GM23338 (cell line): ENCODE results near the gene GPR108.

Experiments used
- CREB1 ChIP-seq: fragments of 250-450 bp; sonication (Bioruptor Pico); IDR thresholded peaks from 2 replicates; pipeline ENCODE4 v1.5.0; 2020; ENCODE audit warnings: low read depth, mild to moderate bottlenecking, moderate library complexity
- ETS1 ChIP-seq: IDR thresholded peaks from 2 replicates; pipeline ENCODE4 v1.6.1; 2016; ENCODE audit warnings: antibody characterized with exemption
- EZH2 ChIP-seq: fragments of 200-600 bp; sonication (generic); IDR thresholded peaks from one replicate; pipeline ENCODE4 v1.8.0; 2017; ENCODE audit warnings: antibody characterized with exemption, mild to moderate bottlenecking, low read depth; ENCODE audit not compliant: unreplicated experiment
- EZH2phosphoT487 ChIP-seq: fragments of 200-600 bp; sonication (generic); IDR thresholded peaks from one replicate; pipeline ENCODE4 v1.8.1; 2018; ENCODE audit warnings: antibody characterized with exemption; ENCODE audit not compliant: unreplicated experiment
- JUNB ChIP-seq: IDR thresholded peaks from one replicate; pipeline ENCODE4 v1.6.1; 2016; ENCODE audit warnings: antibody characterized with exemption; ENCODE audit not compliant: unreplicated experiment
- POLR2AphosphoS5 ChIP-seq: IDR thresholded peaks from 2 replicates; pipeline ENCODE4 v1.6.1; 2016; ENCODE audit warnings: antibody characterized with exemption, low read depth
- STAT1 ChIP-seq: IDR thresholded peaks from one replicate; pipeline ENCODE4 v1.6.1; 2016; ENCODE audit warnings: antibody characterized with exemption; ENCODE audit not compliant: unreplicated experiment
- ZNF114 ChIP-seq: fragments of 250-450 bp; sonication (Bioruptor Pico); IDR thresholded peaks from 2 replicates; pipeline ENCODE4 v1.5.0; 2020; ENCODE audit warnings: mild to moderate bottlenecking, moderate library complexity
- ZNF331 ChIP-seq: fragments of 250-450 bp; sonication (Bioruptor Pico); IDR thresholded peaks from 2 replicates; pipeline ENCODE4 v1.5.0; 2020; ENCODE audit warnings: low read depth, mild to moderate bottlenecking, moderate library complexity
- TF ChIP-seq, protein P1 (sequence below), 2 experiments: fragments of 200-600 bp in 1 of 2; sonication (generic) in 1 of 2; conservative IDR thresholded peaks; 2 replicates each; pipeline versions ENCODE4 v1.5.1 to v1.6.1; 2016 to 2017; ENCODE audit warnings: antibody characterized with exemption in 2 of 2, low read depth in 2 of 2, mild to moderate bottlenecking in 2 of 2, moderate library complexity in 1 of 2
- TF ChIP-seq, protein P2 (sequence below): IDR thresholded peaks from one replicate; pipeline ENCODE4 v1.6.1; 2018; ENCODE audit warnings: antibody characterized with exemption; ENCODE audit not compliant: unreplicated experiment

GRCh38 chr19:6779206-6779605 is 41.8 kb upstream of the GPR108 start:
- TF ChIP-seq, protein P1, sequence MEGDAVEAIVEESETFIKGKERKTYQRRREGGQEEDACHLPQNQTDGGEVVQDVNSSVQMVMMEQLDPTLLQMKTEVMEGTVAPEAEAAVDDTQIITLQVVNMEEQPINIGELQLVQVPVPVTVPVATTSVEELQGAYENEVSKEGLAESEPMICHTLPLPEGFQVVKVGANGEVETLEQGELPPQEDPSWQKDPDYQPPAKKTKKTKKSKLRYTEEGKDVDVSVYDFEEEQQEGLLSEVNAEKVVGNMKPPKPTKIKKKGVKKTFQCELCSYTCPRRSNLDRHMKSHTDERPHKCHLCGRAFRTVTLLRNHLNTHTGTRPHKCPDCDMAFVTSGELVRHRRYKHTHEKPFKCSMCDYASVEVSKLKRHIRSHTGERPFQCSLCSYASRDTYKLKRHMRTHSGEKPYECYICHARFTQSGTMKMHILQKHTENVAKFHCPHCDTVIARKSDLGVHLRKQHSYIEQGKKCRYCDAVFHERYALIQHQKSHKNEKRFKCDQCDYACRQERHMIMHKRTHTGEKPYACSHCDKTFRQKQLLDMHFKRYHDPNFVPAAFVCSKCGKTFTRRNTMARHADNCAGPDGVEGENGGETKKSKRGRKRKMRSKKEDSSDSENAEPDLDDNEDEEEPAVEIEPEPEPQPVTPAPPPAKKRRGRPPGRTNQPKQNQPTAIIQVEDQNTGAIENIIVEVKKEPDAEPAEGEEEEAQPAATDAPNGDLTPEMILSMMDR (conservative IDR thresholded peaks at IDR 0.05; ENCODE audit: low read depth in 2 of 2): no peak
- TF ChIP-seq EZH2 (no peak), STAT1 (no peak), ETS1 (no peak), JUNB (no peak), POLR2AphosphoS5 (no peak), EZH2phosphoT487 (no peak), ZNF114 (CRISPR knock-in tag) (no peak), CREB1 (CRISPR knock-in tag) (no peak), ZNF331 (CRISPR knock-in tag) (no peak)
- TF ChIP-seq, protein P2, sequence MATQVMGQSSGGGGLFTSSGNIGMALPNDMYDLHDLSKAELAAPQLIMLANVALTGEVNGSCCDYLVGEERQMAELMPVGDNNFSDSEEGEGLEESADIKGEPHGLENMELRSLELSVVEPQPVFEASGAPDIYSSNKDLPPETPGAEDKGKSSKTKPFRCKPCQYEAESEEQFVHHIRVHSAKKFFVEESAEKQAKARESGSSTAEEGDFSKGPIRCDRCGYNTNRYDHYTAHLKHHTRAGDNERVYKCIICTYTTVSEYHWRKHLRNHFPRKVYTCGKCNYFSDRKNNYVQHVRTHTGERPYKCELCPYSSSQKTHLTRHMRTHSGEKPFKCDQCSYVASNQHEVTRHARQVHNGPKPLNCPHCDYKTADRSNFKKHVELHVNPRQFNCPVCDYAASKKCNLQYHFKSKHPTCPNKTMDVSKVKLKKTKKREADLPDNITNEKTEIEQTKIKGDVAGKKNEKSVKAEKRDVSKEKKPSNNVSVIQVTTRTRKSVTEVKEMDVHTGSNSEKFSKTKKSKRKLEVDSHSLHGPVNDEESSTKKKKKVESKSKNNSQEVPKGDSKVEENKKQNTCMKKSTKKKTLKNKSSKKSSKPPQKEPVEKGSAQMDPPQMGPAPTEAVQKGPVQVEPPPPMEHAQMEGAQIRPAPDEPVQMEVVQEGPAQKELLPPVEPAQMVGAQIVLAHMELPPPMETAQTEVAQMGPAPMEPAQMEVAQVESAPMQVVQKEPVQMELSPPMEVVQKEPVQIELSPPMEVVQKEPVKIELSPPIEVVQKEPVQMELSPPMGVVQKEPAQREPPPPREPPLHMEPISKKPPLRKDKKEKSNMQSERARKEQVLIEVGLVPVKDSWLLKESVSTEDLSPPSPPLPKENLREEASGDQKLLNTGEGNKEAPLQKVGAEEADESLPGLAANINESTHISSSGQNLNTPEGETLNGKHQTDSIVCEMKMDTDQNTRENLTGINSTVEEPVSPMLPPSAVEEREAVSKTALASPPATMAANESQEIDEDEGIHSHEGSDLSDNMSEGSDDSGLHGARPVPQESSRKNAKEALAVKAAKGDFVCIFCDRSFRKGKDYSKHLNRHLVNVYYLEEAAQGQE: no peak
